Stimulated activated CD8-positive, alpha-beta memory T cell treated with anti-CD3 and anti-CD28 coated beads, Interleukin-4, amount 100 ng/mL, for 1 hour (primary cell): ENCODE measurements around the gene POU2F1.
"Not testable (repeated sequence)": the region's sequence is repeated elsewhere in the genome, so short reads cannot be mapped to it uniquely, and the experiment has no call there.

ENCODE experiments used
- DNase-seq, 2 donors: peaks; one replicate each; pipeline ENCODE4 v3.0.0-alpha.2; 2020; ENCODE audit warnings: low read depth in 2 of 2, low spot score in 1 of 2

POU2F1 gene

GRCh38 chr1:167230437-167230836 lies 9.8 kb downstream of the POU2F1 start:
- no peak for DNase-seq

- no peak for DNase-seq
Measured at GRCh38 chr1:167231873-167232450, 11.3 kb downstream of the POU2F1 start.

DNA sequence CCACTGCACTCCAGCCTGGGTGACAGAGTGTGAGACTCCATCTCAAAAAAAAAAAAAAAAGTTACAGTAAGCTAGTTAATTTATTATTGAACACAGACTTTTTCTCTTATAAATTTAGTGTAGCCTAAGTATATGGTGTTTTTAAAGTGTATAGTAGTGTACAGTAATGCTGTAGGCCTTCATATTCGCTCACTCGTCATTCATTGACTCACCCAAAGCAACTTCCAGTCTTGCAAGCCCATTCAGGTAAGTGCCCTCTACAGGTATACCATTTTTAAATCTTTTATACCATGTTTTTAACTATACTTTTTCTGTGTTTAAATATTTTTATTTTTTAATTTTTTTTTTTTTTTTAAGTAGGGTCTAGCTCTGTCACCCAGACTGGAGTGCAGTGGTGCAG lies 12.1 kb downstream of the POU2F1 start:
- no peak for DNase-seq

GRCh38 chr1:167233373-167233772 lies 12.7 kb downstream of the POU2F1 start:
- DNase-seq, result no peak

DNA sequence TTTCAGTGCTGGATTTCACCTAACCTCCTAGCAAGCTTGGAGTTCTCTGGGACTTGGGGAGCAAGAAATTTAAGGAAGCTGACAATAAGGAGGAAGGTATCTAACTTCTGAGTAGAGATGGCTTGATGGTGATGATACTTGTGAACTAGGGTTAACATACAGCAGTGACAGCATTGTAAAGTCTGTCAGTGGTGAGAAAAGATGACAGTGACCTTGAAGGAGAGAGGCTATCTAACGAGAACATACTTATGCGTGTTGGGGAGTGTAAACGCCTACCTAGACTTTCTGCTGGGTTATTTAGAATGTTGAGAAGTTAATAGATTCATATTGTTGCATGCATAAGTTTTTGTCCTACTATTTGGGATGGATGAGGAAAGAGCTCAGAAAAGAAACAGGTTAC lies 16.3 kb downstream of the POU2F1 start:
- no peak for DNase-seq

DNA sequence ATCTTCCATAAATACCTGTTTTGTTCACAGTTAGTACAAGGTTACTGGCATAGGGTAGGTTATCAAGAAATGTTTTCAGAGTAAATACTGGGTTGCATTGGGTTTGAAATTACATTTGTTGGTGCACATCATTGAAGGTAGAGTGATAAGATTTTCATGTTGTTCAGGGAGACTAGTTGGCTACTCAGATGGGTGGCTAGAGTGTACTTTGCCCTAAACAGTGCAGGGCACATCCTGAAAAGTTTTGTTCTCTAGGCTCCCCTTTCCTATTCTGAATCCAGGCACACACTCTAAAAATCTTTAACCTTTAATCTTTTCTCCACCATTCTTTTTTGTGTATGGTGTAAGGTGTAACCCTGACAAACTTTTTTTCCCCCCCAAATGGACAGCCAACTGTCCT lies 18.0 kb downstream of the POU2F1 start:
- DNase-seq, result no peak

DNA sequence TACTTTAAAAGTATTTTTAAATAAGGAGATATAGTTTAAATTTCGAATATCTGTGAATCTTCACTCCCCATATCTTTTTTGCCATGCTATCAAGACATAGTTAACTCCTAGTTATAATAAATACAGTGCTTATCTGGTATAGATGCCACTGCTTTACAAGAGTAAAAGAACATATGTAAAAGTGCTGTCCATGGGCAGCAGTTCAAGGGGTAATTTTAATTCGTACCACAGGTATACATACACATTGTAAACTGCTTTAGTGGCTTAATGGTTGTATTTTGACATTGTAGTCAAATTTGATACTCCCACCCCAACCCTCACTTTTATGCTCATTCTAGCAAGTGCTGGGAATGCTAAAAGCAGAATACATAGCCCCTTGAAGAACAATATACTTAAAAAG lies 18.6 kb downstream of the POU2F1 start:
- no peak for DNase-seq

DNA sequence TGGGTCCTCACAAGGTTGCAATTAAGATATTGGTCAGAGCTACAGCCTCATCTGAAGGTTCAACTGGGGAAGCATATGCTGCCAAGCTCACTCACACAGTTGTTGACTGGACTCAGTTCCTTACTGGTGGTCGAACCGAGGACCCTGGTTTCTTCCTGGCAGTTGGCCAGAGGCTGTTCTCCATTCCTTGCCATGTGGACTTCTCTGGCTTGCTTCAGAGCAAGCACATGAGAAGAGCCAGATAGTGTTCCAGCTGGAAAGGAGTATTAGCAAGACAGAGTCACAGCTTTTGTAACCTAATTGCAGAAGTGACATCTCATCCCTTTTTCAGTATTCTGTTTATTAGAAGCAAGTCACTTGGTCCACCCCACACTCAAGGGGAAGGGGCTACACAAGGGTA lies 23.6 kb downstream of the POU2F1 start:
- no peak for DNase-seq

- DNase-seq, result not testable (repeated sequence)
Measured at GRCh38 chr1:167245168-167245567, 24.5 kb downstream of the POU2F1 start.

DNA sequence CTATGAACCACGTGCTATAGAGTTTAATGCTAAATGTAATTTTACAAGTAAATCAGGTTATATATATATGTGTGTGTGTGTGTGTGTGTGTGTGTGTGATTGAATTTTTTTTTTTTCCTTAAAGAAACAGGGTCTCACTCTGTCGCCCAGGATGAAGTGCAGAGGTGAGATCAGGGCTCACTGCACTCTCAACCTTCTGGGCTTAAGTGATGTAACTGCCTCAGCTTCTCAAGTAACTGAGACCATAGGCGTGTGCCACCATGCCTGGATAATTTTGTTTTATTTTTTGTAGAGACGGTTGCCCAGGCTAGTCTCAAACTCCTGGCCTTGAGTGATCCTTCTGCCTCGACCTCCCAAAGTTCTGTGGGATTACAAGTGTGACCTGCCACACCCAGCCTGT lies 26.3 kb downstream of the POU2F1 start:
- DNase-seq, result no peak

DNA sequence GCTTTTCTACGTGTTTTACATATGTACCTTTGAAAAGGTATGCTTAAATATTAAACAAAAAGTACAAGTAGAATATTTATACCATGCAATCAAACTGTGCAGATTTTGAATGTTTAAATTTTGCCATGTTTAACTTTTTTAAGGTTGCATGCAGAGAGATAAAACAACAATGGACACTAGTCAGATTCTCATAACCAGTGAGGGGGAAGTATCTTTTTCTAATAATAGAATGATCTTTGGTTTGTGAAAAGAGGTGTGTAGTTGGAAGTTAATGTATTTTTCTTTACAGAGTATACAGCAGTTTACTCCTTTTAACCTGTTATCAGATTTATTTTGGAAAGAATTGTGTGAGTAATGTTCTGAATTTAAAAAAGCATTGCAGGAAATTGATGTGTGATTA lies 27.1 kb downstream of the POU2F1 start:
- no peak for DNase-seq

DNA sequence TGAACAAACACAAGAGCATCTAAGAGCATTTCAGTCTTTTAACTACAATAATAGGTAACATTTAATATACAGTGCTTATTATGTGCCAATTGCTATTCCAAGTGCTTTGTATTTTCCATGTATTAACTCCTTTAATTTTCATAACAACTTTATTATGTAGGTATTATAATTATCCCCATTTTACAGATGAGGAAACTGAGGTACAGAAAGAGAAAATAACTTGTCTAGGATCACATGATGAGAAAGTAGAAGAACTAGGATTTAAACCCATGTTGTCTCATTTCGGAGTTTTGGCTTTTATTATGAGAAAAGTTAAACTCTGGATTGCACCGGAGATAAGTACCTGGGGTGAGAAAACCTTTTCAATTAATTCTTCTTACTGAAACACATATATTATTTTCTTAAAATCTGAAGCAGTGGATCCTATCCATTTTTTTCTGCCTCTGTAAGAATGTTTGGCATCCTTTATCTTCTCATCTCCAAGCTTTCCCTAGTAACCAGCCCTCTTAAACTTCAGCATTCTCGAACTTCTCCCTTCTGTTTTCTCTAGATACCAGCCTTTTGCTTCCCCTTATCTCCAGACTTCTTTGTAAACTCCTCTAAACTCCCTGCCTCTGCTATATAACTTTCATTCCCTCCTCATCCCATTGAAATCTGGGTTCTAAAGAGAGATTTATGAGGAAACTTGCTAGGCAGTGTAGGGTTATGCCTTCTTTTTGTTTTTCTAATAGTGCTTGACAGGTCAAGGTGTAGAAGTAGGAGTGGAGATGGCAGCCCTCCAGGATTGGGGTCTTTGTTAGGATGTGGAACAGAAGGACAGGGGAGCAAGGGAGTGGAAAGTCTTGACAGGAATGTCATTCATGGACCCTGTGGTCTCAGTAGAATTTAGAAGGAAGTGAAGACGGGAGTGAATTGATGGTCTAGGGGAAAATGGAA lies 28.3 kb downstream of the POU2F1 start:
- no peak for DNase-seq

DNA sequence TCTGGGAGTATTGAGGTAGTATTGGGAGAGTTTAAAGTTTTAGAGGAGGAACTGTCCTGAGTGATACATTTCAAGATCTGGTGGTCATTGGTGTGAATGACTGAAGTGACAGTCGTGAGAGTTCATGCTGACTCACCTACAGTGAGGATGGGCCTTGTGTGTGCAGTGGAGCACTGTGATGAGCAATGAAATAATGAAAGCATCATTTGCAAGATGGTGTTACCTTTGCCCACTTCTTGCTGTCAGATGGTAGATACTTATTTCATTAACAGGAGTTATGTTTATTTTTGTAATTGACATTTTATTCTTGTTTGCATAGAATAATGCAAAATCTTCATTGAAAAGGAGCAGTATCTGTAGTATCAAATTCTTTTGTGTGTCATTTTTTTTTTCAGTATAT lies 29.0 kb downstream of the POU2F1 start:
- no peak for DNase-seq

GRCh38 chr1:167250482-167250881 lies 29.8 kb downstream of the POU2F1 start:
- DNase-seq, result no peak

GRCh38 chr1:167251472-167251871 lies 30.8 kb downstream of the POU2F1 start:
- no peak for DNase-seq

GRCh38 chr1:167252986-167253385 lies 32.3 kb downstream of the POU2F1 start:
- DNase-seq, result no peak

- no peak for DNase-seq
Measured at GRCh38 chr1:167258858-167259257, 38.2 kb downstream of the POU2F1 start.

DNA sequence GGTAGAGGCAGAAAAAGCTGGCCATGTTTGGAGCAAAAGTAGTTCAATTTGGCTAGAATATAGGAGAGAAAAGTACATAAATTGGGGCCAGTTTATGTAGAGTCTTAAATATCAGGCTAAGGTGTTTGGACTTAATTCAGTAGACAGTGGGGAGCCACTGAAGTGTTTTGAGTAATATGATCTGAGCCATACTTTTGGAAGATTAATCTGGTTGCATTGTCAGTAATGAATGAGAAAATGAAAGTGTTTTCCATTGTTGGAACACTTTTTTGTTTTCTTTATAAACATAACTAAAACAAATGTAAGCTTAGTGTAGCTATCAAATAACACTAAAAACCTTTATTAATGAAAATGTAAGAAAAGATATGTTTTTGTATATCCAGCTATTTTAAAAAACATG lies 42.1 kb downstream of the POU2F1 start:
- DNase-seq, result no peak

GRCh38 chr1:167263344-167263743 lies 42.7 kb downstream of the POU2F1 start:
- no peak for DNase-seq

DNA sequence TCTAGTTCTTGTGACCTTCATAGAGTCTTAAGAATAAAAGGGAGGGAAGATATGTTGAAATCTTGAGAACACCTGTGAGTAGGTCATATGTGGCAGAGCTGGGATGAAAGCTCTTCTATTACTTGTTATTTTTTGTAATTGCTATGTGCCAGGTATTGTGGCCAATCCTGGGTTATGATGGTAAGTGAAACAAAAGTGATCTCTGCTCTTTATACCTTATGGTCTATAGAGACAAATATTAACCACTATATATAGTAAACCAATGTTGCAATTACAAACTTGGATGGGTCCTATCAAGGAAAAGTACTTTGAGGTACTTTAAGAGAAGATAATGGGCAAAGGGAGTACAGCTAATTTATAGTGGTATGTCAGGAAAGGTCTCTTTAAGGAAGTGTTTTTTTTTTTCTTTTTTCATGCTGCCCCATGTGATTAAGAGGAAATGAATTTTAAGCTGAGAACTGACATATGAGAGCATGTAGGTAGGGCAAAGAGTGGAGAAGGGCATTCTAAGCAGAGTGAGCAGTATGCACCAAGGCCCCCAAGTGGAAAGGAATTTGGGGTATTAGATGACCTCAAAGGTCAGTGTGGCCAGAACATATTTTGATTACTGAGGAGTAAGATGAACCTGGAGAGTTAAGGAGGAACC lies 43.3 kb downstream of the POU2F1 start:
- DNase-seq, result no peak

GRCh38 chr1:167266965-167267364 lies 46.3 kb downstream of the POU2F1 start:
- DNase-seq, result no peak

- no peak for DNase-seq
Measured at GRCh38 chr1:167268347-167268787, 47.7 kb downstream of the POU2F1 start.
